ENCODE data around the gene OPTN.

Gene OPTN

GRCh38 chr10:13102002-13102794 is 2.2 kb downstream of the OPTN start:
- no peak for TF ChIP-seq GATA3 (IDR thresholded peaks at IDR 0.05; ENCODE audit: low read depth, low read length)
- TF ChIP-seq GATA2 (IDR thresholded peaks at IDR 0.05; ENCODE audit: low read depth, low read length), result no peak

DNA sequence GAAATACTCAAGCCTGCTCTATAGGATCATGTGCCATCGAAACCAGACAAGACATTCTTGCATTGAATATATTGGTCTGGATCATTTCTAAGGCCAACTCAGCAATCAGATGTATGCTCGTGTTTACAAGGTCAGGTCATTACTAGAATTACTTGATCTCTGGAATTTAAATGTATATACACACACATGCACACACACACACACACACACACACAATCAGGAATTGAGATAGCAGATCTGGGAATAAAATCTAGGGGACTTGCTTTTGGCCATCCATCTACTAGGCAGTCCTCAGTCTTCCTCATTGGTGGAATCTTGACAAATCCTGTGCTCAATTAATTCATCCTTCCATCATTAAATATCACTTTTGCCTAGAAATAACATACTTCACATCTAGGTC is 3.6 kb downstream of the OPTN start:
- no peak for TF ChIP-seq GATA2 (IDR thresholded peaks at IDR 0.05; ENCODE audit: low read depth, low read length)
- no peak for TF ChIP-seq GATA3 (IDR thresholded peaks at IDR 0.05; ENCODE audit: low read depth, low read length)

- no peak for TF ChIP-seq GATA3 (IDR thresholded peaks at IDR 0.05; ENCODE audit: low read depth, low read length)
These were observed 4.7 kb downstream of the OPTN start for GRCh38 chr10:13104697-13105096.

- no peak for TF ChIP-seq GATA3 (IDR thresholded peaks at IDR 0.05; ENCODE audit: low read depth, low read length)
- TF ChIP-seq GATA2 (IDR thresholded peaks at IDR 0.05; ENCODE audit: low read depth, low read length), result no peak
These were observed 5.2 kb downstream of the OPTN start for GRCh38 chr10:13105184-13105583.

GRCh38 chr10:13106387-13107045 is 6.6 kb downstream of the OPTN start:
- TF ChIP-seq GATA3 (IDR thresholded peaks at IDR 0.05; ENCODE audit: low read depth, low read length) (no peak), GATA2 (IDR thresholded peaks at IDR 0.05; ENCODE audit: low read depth, low read length) (no peak)

- TF ChIP-seq GATA2 (IDR thresholded peaks at IDR 0.05; ENCODE audit: low read depth, low read length), result no peak
- TF ChIP-seq GATA3 (IDR thresholded peaks at IDR 0.05; ENCODE audit: low read depth, low read length), result no peak
These were observed 10.9 kb downstream of the OPTN start for GRCh38 chr10:13110908-13111307.

- TF ChIP-seq GATA2 (IDR thresholded peaks at IDR 0.05; ENCODE audit: low read depth, low read length) (no peak), GATA3 (IDR thresholded peaks at IDR 0.05; ENCODE audit: low read depth, low read length) (no peak)
These were observed 13.6 kb downstream of the OPTN start for GRCh38 chr10:13113544-13113943.

DNA sequence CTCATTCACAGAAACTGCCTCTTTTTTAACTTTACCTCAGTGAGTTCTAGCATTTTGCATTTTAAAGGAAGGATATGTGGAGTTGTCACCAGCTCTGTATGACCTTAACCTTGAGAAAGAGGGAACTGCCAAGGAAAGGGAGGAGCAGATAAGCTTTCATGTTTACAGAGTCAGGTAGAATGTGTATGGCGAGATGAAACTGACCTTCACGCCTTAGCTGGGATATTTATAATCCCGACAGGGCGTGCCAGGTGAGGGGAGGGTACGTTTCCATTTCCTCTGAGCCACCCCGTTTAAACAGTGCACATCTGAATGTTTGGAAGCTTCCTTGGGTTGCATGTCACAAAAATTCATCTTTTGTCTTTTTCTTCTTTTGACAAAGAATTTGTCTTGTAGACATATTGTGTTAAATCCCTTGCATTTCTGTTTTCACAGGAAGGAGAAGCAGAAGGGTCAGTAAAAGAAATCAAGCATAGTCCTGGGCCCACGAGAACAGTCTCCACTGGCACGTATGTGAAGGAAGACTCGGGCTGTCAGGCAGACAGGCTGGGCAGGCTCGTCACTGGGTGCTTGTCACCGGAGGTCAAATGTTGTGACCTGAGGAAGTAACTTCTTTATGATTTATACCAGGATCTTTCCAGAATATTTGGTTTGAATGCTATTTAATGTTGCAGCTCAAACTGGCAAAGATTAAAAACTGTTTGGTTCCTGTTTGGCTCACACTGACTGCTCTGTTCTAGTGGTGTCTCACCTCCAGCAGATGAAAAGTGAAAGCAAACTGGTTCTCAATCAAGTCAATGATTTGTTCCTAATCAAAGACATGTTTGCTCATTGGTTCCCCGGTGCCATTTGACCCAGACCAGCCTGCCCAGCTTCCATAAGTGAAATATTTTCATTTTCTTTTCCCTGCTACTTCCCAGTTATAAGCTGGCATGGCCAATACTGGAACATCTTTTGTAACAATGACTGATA is 16.2 kb downstream of the OPTN start:
- no peak for TF ChIP-seq GATA3 (IDR thresholded peaks at IDR 0.05; ENCODE audit: low read depth, low read length)

GRCh38 chr10:13117841-13118783 is 18.1 kb downstream of the OPTN start:
- TF ChIP-seq GATA2 (IDR thresholded peaks at IDR 0.05; ENCODE audit: low read depth, low read length) (no peak), GATA3 (IDR thresholded peaks at IDR 0.05; ENCODE audit: low read depth, low read length) (no peak)

GRCh38 chr10:13118784-13119410 is 18.9 kb downstream of the OPTN start:
- TF ChIP-seq GATA2 (IDR thresholded peaks at IDR 0.05; ENCODE audit: low read depth, low read length) (no peak), GATA3 (IDR thresholded peaks at IDR 0.05; ENCODE audit: low read depth, low read length) (no peak)

DNA sequence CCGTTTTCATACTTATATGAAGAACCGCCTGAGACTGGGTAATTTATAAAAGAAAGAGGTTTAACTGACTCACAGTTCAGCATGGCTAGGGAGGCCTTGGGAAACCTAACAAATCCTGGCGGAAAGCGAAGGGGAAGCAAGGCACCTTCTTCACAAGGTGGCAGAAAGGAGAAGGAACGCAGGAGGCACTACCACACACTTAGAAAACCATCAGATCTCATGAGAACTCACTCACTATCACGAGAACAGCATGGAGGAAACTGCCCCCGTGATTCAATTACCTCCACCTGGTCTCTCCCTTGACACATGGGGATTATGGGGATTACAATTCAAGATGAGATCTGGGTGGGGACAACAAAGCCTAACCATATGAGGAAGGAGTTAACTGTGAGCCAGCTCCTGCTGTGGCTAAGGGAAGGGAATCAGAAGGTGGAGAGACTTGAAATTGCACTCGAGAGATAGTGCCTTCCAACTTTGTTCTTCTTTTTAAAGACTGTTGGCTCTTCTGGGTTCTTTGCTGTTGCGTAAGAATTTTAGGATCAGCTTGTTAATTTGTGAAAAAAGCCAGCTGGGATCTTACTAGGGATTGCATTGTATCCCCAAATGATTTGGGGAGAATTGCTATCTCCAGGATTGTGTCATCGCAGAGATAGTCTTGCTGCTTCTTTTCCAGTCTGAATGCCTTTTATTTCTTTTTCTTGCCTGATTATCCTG is 21.0 kb downstream of the OPTN start:
- TF ChIP-seq GATA3 (IDR thresholded peaks at IDR 0.05; ENCODE audit: low read depth, low read length) (no peak), GATA2 (IDR thresholded peaks at IDR 0.05; ENCODE audit: low read depth, low read length) (no peak)

- TF ChIP-seq GATA3 (IDR thresholded peaks at IDR 0.05; ENCODE audit: low read depth, low read length) (no peak), GATA2 (IDR thresholded peaks at IDR 0.05; ENCODE audit: low read depth, low read length) (no peak)
These were observed 21.5 kb downstream of the OPTN start for GRCh38 chr10:13121500-13121854.

All from SH-SY5Y (cell line).